Stimulated activated CD4-positive, alpha-beta T cell treated with anti-CD3 and anti-CD28 coated beads, Interleukin-4, amount 100 ng/mL, for 48 hours (primary cell): Measurements from ENCODE around the gene OR51F2.
"Not testable (repeated sequence)": the region's sequence is repeated elsewhere in the genome, so short reads cannot be mapped to it uniquely, and the experiment has no call there.

Experiments
- DNase-seq, 2 donors: peaks; one replicate each; pipeline ENCODE4 v3.0.0-alpha.2; 2020; ENCODE audit warnings: low read depth in 2 of 2

The OR51F2 gene, protein sequence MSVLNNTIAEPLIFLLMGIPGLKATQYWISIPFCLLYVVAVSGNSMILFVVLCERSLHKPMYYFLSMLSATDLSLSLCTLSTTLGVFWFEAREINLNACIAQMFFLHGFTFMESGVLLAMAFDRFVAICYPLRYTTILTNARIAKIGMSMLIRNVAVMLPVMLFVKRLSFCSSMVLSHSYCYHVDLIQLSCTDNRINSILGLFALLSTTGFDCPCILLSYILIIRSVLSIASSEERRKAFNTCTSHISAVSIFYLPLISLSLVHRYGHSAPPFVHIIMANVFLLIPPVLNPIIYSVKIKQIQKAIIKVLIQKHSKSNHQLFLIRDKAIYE

DNA sequence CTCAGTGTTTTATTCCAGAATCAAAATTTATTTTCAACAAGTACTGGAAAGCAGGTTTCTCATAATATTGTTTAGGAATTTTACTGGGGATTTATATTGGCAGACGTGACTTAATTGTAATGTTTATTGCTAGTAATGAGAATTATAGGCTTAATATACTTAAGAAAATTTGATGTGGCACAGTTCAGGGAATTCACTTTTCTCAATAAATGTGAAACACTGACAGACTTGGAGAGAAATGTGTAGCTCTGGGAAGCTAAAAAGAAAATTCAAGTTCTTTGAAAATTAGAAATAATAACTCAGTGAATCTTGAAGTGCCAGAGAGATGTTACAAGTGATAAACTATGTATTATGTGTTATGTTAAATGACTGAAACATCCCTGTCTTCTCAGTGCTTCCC, at the start of gene OR51F2:
Gene OR51F2 (plus strand): TSS at position 301 of the 400 bp plus-strand sequence. CDS start 101 bp downstream, outside the sequence.
- no peak for DNase-seq

DNA sequence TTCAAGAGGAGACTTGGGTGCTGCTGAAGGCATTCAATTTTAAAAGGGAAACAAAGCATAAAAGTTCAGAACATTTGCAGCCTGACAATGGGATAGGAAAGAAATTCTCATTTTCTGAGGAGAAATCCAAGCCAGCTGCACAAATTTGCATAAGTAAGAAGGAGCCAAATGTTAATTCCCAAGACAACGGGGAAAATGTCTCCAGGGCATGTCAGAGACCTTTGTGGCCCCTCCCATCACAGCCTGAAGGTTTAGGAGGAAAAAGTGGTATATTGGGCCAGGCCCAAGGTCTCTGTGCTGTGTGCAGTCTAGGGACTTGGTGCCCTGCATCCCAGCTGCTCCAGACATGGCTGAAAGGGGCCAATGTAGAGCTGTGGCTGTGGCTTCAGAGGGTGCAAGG, 38.7 kb upstream of the OR51F2 start:
- no peak for DNase-seq

DNA sequence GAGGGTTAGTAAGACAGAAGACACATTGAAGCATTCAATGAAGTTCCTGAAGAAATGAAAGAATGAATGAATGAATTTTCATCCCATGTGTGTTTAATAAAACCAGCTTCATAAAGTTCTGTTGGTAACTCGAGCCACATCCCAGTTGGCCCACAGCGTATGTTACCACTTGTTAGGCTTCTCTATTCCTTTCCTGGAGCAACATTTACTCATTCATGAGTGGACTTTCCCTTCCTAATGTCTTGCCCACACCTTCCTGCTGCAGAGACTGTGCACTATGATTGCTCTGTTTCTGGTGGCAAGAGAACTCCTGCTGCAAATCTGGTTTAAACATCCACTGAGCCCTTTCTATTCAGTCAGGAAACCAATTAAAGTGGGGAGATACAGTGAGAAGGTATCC, 23.9 kb upstream of the OR51F2 start:
- DNase-seq: no peak

DNA sequence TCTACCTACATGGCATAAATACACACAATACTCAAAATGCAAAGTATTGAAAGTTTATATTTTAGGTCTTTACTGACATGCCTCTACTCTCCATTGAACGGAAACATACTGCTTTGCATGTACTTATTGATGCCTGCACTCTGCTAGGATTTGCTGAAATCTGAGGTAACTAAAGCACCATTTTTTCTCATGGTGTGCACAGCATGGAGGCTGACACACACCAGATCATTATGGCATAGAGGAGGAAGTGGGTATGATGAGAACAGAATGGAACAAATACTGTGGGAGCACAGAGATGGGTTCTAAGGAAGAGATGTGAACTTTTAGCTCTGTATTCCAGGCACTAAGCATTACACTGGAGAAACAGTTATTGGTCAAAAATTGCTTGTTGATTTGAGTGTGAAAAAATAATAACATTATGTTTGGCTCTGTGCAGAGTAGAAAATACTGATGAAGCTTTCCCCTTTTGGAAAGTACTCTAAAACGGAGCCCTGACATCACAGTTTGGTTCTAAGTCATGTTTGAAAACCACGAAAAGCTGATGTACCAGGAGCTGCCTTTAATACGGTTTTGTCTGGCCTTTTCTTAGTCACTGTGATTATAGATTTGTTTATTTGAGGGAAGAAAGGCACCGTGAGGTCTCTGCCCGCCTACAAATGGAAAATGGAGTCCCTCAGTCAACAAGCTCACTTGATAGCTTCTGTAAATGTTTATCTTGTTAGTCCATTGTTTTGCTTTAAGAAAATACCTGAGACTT, 22.5 kb upstream of the OR51F2 start:
- DNase-seq: no peak

DNA sequence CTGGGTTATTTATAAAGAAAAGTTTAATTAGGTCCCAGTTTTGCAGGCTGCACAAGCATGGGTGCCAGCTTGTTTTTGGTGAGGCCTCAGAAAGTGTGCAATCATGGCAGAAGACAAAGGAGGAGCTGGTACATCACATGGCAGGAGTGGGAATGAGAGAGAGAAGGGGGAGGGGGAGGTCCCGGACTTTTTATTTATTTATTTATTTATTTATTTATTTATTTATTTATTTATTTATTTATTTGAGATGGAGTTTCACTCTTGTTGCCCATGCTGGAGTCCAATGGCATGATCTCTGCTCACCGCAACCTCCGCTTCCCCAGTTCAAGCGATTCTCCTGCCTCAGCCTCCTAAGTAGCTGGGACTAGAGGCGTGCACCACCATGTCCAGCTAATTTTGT, 19.8 kb upstream of the OR51F2 start:
- DNase-seq: not testable (repeated sequence)

DNA sequence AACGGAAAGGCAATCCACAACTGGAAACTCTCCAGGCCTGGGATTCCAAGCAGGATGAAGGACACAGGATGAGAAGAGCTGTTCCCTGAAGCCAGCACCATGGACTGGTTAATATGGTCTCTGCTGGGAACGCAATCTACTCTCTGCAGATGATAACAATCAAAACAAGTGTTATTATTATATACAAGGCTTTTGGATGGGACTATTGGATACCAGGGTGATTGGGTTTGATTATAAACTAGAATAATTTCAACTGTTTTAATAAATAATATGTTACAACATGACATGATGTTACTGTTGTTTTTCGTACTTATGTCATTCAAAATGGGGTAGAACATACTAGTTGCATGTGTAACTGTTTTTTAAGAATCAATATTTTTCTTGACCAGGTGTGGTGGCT, 16.8 kb upstream of the OR51F2 start, which contains the start of gene OR52R1:
Gene OR52R1 (minus strand): TSS at position 101 of the 400 bp plus-strand sequence. CDS start 0 bp downstream, at position 101.
- no peak for DNase-seq

DNA sequence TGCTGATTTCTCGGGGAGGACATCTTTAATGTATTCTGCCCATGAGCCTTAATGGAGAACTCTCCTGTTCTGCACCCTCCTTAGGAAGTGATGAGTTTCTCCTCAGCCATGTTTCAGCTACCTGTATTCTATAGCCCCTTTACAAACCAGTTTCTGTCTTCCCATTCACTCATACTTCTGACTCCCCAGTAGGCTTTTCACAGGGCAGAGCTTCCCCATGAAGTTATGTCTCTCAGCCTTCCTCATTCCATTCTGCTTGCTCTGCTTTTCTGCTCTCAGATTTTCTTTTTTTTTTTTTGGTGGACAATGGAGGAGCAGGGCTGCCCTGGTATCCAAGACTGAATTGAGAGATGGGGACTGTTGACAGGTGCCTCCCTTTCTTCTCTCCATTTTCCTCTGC, 12.6 kb upstream of the OR51F2 start:
- DNase-seq: no peak

DNA sequence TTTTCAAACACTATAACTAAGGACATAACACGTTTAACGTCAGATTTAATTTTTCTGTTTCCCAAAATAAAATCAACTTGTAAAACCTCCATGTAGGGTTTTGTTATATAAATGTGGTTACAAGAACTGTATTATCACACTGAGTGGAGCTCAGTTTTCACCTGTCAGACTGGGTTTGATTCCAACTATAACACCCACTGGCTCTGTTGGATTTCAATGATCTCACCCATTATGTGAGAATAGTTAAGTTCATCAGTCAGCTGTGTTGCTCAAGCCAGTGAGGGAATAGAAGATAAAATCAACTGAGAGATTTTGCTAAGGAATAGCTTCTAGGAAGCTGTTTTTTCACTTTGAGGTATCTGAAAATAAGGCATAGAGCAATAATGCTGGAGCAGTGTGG, 11.9 kb upstream of the OR51F2 start:
- no peak for DNase-seq

DNA sequence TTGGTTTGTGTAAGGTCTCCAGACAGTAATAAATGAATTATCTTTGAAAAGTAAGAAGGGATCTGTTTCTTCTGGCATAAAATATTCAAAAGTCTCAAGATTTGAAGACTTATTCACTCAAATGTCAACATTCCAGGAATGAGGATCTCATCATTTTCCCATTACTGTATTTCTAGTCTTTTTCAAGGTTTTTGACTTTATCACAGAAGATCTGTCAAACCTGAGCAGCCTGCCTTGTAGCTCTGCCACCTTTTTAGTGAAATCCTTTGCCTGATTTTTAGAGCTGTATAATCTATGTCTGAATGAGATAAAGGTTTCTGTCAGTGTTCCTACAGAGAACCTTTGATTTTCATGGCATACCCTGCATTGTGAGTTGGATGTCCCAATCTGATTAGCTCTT, 4.0 kb downstream of the OR51F2 start:
- no peak for DNase-seq

DNA sequence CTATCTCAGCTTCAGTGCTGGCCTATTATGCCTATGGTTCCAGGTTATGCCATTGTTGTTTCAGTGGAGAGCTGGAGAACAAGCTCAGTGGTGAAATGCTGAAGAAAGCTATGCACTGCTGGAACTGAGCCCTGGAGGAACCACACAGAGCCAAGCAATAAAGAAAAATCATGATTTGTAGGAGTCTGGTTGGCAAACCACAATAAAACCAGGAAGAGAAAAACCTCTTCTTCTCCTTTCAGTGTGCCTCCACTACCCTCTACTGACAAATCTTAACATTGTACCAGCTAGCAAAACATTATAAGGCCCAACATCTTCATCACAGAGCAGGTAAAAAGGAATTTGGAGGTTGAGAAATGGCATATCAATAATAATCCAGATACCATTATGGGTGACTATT, 5.3 kb downstream of the OR51F2 start:
- no peak for DNase-seq

DNA sequence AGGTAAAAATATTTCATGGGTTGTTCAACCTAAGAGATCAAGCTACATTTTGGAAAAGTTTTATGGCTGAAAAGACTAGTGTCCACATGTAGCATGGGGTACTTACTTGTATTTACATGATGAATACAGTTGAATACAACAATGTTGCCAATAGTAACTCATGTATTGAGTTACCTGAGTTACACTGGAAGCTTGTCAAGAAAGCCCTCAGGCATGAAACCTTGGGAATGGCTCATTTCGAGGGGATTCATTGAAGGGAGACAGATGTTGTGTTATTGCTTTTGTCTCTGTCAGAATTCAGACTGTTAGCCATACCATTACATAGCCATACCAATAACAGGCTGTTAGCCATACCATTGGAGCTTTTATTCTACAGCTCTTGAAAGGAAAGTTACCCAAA, 9.2 kb downstream of the OR51F2 start:
- DNase-seq: no peak

DNA sequence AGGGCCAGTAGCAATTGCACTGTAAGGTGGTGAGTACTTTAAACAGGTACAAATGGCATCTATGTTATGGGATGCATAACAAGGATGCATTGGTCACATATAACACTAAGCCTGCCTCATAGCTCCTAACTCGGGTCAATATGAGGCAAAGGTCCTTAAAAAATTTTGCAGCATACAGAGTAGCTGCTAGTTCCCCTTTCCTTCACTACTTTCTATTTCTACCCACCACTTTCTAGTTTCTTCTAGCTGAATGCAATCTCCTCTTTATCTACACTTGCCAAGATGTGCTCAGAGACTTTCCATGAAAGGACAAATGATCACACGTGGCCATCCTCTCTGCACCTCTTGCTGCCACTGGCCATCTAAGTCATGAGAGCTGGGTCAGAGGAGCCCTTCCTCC, 9.8 kb downstream of the OR51F2 start:
- DNase-seq: no peak

DNA sequence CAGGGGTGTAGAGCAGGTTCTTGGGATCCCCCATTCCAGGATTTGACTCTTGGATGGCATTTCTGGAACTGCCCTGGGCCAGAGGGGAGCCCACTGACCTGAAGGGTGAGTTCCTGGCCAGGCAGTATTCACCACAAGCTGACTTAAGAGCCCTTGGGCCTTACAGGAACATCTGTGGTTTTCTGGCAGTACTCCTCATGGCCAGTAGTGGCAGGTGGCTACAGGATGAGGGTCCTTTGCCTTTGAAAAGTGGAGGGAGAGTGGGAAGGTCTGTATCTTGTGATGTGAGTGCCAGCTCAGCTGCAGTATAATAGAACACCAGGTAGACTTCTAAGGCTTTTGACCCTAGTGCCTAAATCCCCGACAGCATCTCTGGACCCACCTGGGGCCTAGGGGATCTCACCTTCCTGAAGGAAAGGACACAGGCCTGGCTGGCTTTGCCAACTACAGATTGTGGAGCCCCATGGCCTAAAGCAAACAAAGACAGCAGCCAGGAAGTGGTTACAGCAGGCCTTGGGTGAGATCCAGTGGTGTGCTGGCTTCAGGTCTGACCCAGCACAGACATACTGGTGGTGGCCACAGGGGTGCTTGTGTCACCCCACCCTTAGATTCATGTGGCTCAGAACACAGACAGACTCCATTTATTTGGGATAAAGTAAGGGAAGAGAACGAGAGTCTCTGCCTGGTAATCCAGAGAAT, 18.9 kb downstream of the OR51F2 start:
- no peak for DNase-seq

DNA sequence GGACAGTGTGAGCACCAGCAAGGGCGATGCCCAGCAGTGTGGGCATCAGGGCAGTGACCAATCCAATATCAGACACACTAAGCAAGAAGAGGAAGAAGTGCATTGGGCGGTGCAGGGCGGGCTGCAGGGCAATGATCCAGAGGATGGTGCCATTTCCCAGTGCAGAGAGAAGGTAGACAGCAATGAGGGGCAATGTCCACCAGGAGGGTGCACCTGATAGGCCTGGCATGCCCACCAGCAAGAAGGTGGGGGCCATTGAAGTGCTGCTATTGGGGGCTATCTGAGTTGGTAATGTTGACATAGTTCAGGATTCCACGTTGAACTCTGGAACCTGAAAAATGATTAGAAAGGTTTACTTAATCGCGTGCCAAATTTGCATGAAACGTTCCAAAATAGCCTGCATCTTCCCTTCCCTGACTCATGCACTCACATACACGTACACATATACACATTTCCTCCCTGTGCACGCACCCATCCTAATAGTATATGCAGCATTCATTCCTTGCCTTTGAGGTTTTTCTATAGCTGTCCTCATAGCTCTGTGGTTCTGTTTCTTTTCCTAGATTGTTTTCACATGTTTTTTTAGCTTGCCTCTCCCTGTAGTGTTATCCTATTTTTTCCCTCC, 27.9 kb downstream of the OR51F2 start, which contains the start of gene OR51S1:
Gene OR51S1 (minus strand): TSS at position 301 of the 625 bp plus-strand sequence. CDS start 0 bp downstream, at position 301.
- DNase-seq: no peak

DNA sequence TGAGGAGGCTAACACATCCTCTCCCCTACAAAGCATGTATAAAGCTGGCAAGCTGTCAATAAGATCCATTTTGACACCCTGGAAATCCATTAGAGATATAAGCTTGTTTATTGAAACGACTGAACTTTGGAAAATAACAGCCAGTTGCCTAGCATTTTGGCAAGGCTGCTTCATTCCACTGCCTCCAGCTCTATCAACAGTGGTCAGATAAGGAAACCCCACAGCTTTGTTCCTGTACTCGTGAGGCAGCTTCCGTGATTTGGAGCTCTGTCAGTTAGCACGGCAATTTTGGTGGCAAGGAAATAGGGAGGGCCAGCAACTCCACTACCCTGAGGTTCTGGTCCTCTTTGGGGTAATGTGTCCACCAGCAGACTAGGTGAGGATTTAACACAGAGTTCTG, 29.9 kb downstream of the OR51F2 start:
- DNase-seq: no peak

DNA sequence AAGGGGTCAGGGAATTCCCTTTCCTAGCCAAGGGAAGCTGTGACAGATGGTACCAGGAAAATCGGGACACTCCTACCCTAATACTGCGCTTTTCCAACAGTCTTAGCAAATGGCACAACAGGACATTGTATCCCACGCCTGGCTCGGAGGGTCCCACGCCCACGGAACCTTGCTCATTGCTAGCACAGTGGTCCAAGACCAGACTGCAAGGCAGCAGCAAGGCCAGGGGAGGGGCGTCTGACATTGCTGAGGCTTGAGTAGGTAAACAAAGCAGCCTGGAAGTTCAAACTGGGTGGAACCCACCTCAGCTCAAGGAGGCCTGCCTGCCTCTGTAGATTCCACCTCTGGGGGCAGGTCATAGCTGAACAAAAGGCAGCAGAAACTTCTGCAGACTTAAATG, 33.2 kb downstream of the OR51F2 start:
- DNase-seq: not testable (repeated sequence)

DNA sequence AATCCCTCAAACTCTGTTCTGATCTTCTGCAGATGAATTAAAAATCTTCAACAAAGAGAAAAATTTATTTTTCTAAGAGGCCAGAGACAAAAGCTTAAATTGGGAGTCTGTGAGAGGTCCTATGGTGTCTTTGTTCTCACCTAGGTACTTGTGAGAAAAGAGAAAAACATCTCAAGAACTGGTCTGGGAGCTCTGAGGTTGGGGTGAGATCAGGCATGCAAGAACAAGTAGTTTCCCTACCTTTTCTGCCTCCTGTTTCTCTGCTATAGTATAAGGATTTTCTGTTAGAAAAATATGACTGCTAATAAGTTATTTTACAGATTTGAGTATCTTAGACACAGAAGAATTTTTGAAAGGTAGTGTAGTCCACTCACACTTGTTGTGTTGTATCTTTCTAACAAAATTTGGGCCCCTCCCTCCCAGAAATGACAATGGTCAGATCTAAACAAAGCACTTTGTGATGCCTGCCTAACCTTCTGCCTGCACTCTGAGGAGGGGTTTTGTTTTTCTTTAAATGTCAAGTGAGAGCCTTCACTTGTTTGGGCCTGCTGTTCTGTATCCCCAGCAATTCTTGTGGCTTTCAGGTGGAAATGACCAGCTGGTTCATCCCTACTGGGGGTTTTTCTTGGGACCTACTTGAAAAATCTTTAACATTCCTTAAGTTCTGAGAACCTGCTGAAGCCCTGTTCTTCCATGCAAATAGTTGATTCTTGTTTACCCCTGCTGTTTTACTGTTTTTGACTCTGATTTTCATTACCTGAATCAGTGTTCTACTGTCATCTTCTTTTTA, 41.5 kb downstream of the OR51F2 start:
- DNase-seq: no peak

DNA sequence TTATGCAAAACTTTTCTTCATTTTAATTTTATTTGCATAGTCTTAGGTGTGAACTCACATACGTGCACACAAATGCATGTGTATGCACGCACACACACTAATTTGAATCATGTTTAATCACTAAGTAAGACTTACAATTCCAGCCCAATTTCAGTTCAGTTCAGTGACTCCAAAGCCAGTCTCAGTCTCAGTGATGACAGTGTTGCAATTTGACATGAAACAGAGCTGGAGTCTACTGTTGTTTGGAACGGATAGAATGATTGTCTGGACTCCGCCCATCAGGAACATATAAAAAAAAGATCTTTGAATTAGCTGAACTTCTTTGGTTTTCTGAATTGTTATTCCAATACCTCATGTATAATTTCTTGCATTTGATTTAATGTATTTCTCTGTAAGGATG, 42.8 kb downstream of the OR51F2 start:
- no peak for DNase-seq

DNA sequence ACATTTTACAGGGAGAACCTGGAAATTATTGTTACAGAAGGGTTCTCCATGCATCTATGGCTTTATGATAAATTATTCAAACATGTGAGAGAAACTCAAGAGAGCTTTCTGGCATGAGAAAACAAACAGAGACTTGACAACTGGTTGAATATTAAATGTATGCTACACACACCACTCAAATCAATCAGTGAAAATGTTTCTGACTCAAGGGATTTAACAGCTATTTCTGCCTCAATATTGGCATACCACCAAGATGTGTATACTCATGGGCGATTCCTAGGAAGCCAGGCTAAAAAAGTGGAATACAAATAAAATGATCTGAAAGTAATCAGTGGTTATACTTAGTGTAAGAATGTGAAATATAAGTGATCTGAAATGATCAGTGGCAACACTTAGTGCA, 44.7 kb downstream of the OR51F2 start:
- no peak for DNase-seq
